Fibroblast of the aortic adventitia (primary cell): ENCODE measurements around the gene ERC2. TPM values are rescaled to one million over a fixed set of nuclear protein-coding genes. Genes with fewer than 3 reads are reported as not detected.

Experiments
- DNase-seq: peaks from one replicate; pipeline ENCODE4 v3.0.0-alpha.2; 2010; ENCODE audit warnings: low read depth
- H3K4me3 ChIP-seq: 2 replicates; pipeline ENCODE4 v1.5.1; 2011; ENCODE audit warnings: low read depth, mild to moderate bottlenecking, control low read depth, low read length, moderate library complexity
- CTCF ChIP-seq: IDR thresholded peaks from 2 replicates; pipeline ENCODE4 v1.5.1; 2011; ENCODE audit warnings: mild to moderate bottlenecking, low read length, control low read depth, inconsistent platforms; ENCODE audit not compliant: insufficient read depth
- total RNA-seq: library from RNA; depleted of rRNA; stranded (reverse); fragments of >200 nt; gene quantifications from 2 replicates; pipeline ENCODE4 v1.2.3, GENCODE V29; 2012; ENCODE audit warnings: low replicate concordance

ERC2 gene
- total RNA-seq, 1 donor, result 0.09 TPM

- DNase-seq, result no peak
- no peak for TF ChIP-seq CTCF
- H3K4me3 ChIP-seq, result no peak overlapping the region
Measured at GRCh38 chr3:55576621-55577388, 891.5 kb downstream of the ERC2 start.

GRCh38 chr3:55574671-55575070 is 893.6 kb downstream of the ERC2 start:
- TF ChIP-seq CTCF, result no peak
- no peak for DNase-seq
- no peak overlapping the region for H3K4me3 ChIP-seq

- DNase-seq, result no peak
- no peak for TF ChIP-seq CTCF
- no peak overlapping the region for H3K4me3 ChIP-seq
Measured at GRCh38 chr3:55572816-55573215, 895.5 kb downstream of the ERC2 start.

GRCh38 chr3:55571913-55572312 is 896.4 kb downstream of the ERC2 start:
- no peak overlapping the region for H3K4me3 ChIP-seq
- DNase-seq, result no peak
- no peak for TF ChIP-seq CTCF

- no peak for DNase-seq
- TF ChIP-seq CTCF, result no peak
Measured at GRCh38 chr3:55571216-55571813, 897.0 kb downstream of the ERC2 start.

GRCh38 chr3:55570271-55570711 is 898.0 kb downstream of the ERC2 start:
- no peak for DNase-seq
- no peak for TF ChIP-seq CTCF
- no peak overlapping the region for H3K4me3 ChIP-seq

More at GRCh38 chr3:55571216-55571813, 897.0 kb downstream of the ERC2 start:
- no peak overlapping the region for H3K4me3 ChIP-seq
